Esophagus muscularis mucosa (tissue), 3 donors: ENCODE results near the gene BTG2.

Source experiments
- POLR2AphosphoS5 ChIP-seq, 2 donors: sonication (generic); formaldehyde crosslinking; IDR thresholded peaks; one replicate each; pipeline ENCODE4 v1.6.1; 2017; ENCODE audit warnings: antibody characterized with exemption in 2 of 2
- TF ChIP-seq, protein P1 (sequence below), 3 experiments: fragments of 200-600 bp in 2 of 3; fragments of 450-650 bp in 1 of 3; sonication (generic) in 2 of 3; IDR thresholded peaks; one replicate each; pipeline ENCODE4 v1.5.1; 2017 to 2019; ENCODE audit warnings: antibody characterized with exemption in 3 of 3, mild to moderate bottlenecking in 2 of 3, moderate library complexity in 1 of 3

DNA sequence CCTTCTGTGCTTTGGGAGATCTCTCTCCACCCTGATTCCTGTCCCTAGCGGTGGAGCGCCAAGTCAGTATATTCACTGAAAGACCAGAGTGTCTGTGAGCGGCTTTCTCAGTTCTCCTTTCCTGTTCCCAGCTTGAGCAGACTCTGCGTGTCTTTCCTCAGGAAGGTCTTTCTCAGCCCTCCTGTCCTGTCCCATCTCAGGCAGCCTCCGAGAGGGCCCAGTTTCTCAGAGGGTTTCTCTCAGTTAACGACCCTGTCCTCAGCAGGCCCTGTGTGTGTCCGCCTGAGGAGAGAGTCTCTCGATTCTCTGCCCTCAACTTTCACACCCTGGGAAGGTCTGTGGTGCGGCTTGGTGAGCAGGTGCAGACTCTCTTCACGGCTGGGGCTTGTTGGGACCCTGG lies 41.8 kb upstream of the BTG2 start:
- TF ChIP-seq, protein P1, sequence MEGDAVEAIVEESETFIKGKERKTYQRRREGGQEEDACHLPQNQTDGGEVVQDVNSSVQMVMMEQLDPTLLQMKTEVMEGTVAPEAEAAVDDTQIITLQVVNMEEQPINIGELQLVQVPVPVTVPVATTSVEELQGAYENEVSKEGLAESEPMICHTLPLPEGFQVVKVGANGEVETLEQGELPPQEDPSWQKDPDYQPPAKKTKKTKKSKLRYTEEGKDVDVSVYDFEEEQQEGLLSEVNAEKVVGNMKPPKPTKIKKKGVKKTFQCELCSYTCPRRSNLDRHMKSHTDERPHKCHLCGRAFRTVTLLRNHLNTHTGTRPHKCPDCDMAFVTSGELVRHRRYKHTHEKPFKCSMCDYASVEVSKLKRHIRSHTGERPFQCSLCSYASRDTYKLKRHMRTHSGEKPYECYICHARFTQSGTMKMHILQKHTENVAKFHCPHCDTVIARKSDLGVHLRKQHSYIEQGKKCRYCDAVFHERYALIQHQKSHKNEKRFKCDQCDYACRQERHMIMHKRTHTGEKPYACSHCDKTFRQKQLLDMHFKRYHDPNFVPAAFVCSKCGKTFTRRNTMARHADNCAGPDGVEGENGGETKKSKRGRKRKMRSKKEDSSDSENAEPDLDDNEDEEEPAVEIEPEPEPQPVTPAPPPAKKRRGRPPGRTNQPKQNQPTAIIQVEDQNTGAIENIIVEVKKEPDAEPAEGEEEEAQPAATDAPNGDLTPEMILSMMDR (IDR thresholded peaks at IDR 0.05): no peak
- no peak for TF ChIP-seq POLR2AphosphoS5 (IDR thresholded peaks at IDR 0.05)
